ENCODE results near the gene MAPK11.

DNA sequence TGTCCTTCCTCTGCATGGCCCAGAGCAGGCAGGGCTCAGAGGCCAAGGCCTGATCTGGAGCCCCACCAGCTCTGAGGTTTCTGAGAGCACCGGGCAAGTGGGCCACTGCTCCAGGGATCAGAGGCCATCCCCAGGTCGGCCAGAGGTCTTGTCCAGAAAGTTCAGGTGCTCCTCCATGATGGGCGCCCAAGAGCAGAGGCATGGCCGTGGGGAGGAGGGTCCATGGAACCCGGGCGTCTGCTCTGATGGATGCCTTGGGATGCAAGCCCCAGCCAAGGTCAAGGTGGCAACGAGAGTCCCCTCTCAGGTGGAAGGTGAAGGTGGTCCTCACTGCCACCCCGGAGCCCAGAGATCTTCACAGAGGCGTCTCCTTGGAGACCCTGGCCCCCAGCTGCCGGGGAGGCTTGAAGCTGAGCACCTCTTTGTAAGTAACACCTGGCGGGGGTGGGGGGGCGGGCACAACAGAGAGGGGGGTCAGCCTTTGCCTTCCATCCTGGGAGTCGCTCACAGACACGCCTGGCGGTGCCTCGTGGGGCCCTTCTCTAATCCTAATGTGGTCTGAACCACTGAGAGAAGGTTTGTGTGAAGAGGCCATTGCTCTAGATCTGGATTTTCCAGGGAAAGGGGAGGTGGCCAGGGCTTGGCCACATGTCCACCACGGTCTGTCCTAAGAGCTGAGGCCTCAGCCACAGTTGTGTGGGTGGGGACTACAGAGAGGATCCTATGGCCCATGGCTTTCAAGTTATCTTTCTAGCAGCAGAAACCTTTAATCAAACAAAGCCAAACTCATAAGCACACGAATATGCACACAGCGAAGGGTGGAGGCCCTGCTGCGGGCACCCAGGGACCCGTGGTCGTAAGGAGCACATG is 16.9 kb downstream of the MAPK11 start:
- TF ChIP-seq POLR2A (IDR thresholded peaks at IDR 0.05) (no peak), EP300 (IDR thresholded peaks at IDR 0.05) (no peak), POLR2AphosphoS5 (IDR thresholded peaks at IDR 0.05) (no peak)
- TF ChIP-seq, protein P1, sequence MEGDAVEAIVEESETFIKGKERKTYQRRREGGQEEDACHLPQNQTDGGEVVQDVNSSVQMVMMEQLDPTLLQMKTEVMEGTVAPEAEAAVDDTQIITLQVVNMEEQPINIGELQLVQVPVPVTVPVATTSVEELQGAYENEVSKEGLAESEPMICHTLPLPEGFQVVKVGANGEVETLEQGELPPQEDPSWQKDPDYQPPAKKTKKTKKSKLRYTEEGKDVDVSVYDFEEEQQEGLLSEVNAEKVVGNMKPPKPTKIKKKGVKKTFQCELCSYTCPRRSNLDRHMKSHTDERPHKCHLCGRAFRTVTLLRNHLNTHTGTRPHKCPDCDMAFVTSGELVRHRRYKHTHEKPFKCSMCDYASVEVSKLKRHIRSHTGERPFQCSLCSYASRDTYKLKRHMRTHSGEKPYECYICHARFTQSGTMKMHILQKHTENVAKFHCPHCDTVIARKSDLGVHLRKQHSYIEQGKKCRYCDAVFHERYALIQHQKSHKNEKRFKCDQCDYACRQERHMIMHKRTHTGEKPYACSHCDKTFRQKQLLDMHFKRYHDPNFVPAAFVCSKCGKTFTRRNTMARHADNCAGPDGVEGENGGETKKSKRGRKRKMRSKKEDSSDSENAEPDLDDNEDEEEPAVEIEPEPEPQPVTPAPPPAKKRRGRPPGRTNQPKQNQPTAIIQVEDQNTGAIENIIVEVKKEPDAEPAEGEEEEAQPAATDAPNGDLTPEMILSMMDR (IDR thresholded peaks at IDR 0.05) = no peak
